ENCODE data around the gene C16orf54.
"Not testable (repeated sequence)": the region's sequence is repeated elsewhere in the genome, so short reads cannot be mapped to it uniquely, and the experiment has no call there.

Gene C16orf54

DNA sequence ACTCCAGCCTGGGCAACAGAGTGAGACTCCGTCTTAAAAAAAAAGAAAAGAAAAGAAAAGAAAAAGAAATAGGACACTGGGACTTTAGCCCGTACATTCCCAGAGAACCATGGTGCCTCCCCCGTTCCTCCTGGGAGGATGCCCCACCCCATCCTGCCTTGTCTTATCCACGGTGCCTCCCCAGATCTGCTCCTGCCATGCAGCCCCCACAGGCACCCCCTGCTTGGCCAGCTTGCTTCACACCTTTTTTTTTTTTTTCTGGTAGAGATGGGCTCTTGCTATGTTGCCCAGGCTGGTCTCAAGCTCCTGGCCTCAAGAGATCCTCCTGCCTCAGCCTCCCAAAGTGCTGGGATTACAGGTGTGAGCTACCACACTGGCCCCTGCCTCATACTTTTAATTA, 728 bp upstream of the C16orf54 start:
- H3K36me3 ChIP-seq (ENCODE audit: insufficient read depth, low read length); H3K4me3 ChIP-seq (ENCODE audit: low read length); H3K9ac ChIP-seq (ENCODE audit: low read depth, low read length); H3K9me3 ChIP-seq (replicated peaks; ENCODE audit: low read length); H3K4me1 ChIP-seq (ENCODE audit: control insufficient read depth, insufficient read depth, low read length); H3K4me2 ChIP-seq (ENCODE audit: low read length): not testable (repeated sequence)
- H3K27me3 ChIP-seq (ENCODE audit: control insufficient read depth, insufficient read depth, low read length) = peaks cover 20% of the 10 kb centered on the region

DNA sequence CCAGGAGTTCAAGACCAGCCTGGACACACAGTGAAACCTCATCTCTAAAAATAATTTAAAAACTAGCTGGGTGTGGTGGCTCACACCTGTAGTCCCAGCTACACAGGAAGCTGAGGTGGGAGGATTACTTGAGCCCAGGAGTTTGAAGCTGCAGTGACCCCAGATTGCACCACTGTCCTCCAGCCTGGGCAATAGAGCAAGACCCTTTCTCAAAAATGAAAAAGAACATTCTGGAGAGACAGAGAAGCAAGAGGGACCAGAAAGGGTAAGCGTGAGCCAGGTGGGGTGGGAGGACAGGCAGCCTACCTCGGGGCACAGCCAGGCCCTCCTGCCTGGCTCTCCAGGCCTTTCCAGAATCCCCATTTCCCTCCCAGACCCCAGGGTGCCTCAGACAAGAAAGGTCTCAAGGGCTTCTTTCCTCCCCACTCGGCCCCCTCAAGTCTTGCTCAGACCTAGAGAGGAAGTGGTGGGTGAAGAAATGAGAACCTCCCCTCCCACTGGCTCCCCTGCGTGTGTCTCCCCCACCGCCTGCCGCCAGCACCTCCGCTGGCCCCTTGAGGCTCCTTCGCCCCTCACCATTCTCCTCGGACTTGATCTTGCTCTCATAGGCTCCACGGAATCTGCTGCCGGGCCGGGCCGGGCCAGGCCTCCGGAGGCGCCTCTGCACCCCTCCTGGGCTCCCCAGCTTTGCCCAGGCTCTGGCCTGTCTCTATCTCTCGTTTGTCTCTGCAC, 503 bp downstream of the C16orf54 start:
- Histone ChIP-seq H3K27me3 (ENCODE audit: control insufficient read depth, insufficient read depth, low read length) (peaks cover 29% of the 10 kb centered on the region), H3K4me3 (ENCODE audit: low read length) (no peak overlapping the region), H3K4me1 (ENCODE audit: control insufficient read depth, insufficient read depth, low read length) (no peaks in the 10 kb centered on the region), H3K9me3 (replicated peaks; ENCODE audit: low read length) (no peaks in the 10 kb centered on the region), H3K36me3 (ENCODE audit: insufficient read depth, low read length) (no peaks in the 10 kb centered on the region), H3K9ac (ENCODE audit: low read depth, low read length) (no peak overlapping the region), H3K4me2 (ENCODE audit: low read length) (no peak overlapping the region)

DNA sequence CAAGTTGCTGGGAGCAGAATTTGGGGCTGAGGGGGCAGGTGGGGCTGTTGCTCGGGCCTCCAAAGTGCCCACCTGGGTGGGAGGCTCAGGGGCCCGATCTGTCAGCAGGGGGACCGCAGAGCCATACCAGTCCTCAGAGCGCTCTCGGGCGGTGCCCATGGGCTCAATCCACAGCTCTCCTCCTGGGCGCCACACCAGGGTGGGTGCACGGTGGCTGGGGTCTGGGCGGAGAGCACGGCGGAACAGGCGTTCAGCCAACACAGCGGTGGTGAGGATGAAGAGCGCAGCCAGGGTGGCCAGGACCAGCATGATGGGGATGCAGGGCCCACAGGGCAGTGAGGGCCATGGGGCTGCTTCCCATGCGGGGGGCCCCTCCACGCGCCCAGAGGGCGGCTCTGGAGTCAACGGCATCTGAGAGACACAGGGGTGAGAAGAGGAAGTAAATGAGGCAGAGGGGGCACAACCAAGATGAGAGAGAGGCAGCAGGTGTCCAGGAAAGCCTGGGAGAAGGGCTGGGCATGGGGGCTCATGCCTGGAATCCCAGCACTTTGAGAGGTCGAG, 1.2 kb downstream of the C16orf54 start:
- no peaks in the 10 kb centered on the region for H3K9me3 ChIP-seq (replicated peaks; ENCODE audit: low read length)
- peaks cover 35% of the 10 kb centered on the region for H3K27me3 ChIP-seq (ENCODE audit: control insufficient read depth, insufficient read depth, low read length)
- no peak overlapping the region for H3K4me3 ChIP-seq (ENCODE audit: low read length)
- no peaks in the 10 kb centered on the region for H3K4me1 ChIP-seq (ENCODE audit: control insufficient read depth, insufficient read depth, low read length)
- no peaks in the 10 kb centered on the region for H3K36me3 ChIP-seq (ENCODE audit: insufficient read depth, low read length)
- no peak overlapping the region for H3K9ac ChIP-seq (ENCODE audit: low read depth, low read length)
- no peak overlapping the region for H3K4me2 ChIP-seq (ENCODE audit: low read length)

DNA sequence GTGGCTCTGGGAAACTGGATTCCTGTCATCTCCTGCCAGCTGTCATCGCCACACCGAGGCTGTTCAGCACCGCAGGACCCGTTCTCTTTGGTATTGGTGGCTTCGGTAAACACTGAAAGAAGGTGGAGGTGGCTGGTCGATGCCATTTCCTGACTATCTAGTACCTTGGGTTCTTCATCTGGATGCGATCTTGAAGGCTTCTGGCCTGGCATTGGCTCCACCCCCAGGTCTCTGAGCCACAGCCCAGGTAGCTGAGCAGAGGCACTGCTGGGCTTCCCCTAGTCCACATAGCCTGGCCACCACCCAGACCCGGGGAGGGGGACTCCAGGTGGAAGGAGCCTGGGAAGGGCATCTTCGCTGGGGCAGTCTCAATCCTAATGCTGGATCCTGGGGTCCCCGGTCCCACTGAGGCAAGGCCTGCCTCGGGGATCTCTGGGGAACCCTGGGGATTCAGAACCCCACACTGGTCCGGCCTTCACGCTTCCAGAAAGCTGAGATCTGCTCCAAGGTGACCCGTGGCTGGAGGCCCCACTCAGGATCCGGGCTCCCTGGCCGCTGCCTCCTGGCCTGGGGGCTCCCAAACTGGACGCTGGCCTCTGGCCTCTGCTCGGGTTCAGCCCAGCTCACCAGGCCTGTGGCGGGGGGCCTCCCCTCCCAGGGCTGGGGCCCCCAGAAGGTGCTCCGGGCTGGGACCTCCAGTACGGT, 1.8 kb downstream of the C16orf54 start:
- Histone ChIP-seq H3K4me3 (ENCODE audit: low read length) (no peak overlapping the region), H3K4me2 (ENCODE audit: low read length) (no peak overlapping the region), H3K27me3 (ENCODE audit: control insufficient read depth, insufficient read depth, low read length) (peaks cover 38% of the 10 kb centered on the region), H3K4me1 (ENCODE audit: control insufficient read depth, insufficient read depth, low read length) (no peaks in the 10 kb centered on the region), H3K9ac (ENCODE audit: low read depth, low read length) (no peak overlapping the region), H3K9me3 (replicated peaks; ENCODE audit: low read length) (no peaks in the 10 kb centered on the region), H3K36me3 (ENCODE audit: insufficient read depth, low read length) (no peaks in the 10 kb centered on the region)

DNA sequence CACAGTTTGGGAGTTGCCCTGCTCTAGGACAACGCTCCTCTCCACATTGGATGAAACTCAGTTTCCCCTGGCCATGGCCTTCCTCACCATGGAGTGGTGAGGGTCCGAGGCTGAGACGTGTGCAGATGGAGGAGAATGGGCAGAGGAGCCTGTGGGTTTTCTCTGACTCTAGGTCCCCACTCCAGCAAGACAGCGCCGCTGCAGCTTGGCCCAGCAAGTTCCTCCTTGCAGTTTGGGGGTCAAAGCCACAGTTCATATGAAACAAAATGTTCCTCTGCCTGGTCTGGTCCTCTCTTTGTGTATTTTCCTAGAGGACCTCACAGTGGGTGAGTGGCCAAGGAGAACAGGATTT, 2.3 kb downstream of the C16orf54 start:
- no peak overlapping the region for H3K9ac ChIP-seq (ENCODE audit: low read depth, low read length)
- H3K4me1 ChIP-seq (ENCODE audit: control insufficient read depth, insufficient read depth, low read length) = no peaks in the 10 kb centered on the region
- H3K9me3 ChIP-seq (replicated peaks; ENCODE audit: low read length) = no peaks in the 10 kb centered on the region
- no peak overlapping the region for H3K4me2 ChIP-seq (ENCODE audit: low read length)
- no peak overlapping the region for H3K4me3 ChIP-seq (ENCODE audit: low read length)
- no peaks in the 10 kb centered on the region for H3K36me3 ChIP-seq (ENCODE audit: insufficient read depth, low read length)
- peaks cover 43% of the 10 kb centered on the region for H3K27me3 ChIP-seq (ENCODE audit: control insufficient read depth, insufficient read depth, low read length)

DNA sequence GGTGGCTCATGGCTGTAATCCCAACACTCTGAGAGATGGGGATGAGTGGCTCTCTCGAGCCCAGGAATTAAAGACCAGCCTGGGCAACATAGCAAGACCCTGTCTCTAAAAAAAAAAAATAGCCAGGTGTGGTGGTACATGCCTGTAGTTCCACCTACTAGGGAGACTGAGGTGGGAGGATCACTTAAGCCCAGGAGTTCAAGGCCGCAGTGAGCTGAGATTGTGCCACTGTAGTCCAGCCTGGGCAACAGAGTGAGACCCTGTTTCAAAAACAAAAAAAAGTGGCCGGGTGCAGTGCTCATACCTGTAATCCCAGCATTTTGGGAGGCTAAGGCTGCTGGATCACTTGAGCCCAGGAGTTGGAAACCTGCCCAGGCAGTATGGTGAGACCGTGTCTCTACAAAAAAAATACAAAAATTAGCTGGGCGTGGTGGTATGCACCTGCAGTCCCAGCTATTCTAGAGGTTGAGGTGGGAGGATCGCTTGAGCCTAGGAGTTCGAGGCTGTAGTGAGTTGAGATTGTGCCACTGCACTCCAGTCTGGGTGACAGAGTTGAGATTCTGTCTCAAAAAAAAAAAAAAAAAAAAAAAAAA, 3.0 kb downstream of the C16orf54 start:
- Histone ChIP-seq H3K4me1 (ENCODE audit: control insufficient read depth, insufficient read depth, low read length) (no peaks in the 10 kb centered on the region), H3K27me3 (ENCODE audit: control insufficient read depth, insufficient read depth, low read length) (peaks cover 50% of the 10 kb centered on the region), H3K9ac (ENCODE audit: low read depth, low read length) (no peak overlapping the region), H3K9me3 (replicated peaks; ENCODE audit: low read length) (no peaks in the 10 kb centered on the region), H3K4me3 (ENCODE audit: low read length) (no peak overlapping the region), H3K4me2 (ENCODE audit: low read length) (no peak overlapping the region), H3K36me3 (ENCODE audit: insufficient read depth, low read length) (no peaks in the 10 kb centered on the region)

DNA sequence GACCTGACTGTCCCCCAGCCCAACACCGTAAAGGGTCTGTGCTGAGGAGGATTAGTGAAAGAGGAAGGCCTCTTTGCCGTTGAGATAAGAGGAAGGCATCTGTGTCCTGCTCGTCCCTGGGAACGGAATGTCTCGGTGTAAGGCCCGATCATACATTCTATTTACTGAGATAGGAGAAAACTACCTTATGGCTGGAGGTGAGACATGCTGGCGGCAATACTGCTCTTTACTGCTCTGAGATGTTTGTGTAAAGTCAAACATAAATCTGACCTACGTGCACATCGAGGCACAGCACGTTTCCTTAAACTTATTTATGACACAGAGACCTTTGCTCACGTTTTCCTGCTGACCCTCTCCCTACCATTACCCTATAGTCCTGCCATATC, 5.2 kb downstream of the C16orf54 start:
- peaks cover 61% of the 10 kb centered on the region for H3K27me3 ChIP-seq (ENCODE audit: control insufficient read depth, insufficient read depth, low read length)
- H3K4me3 ChIP-seq (ENCODE audit: low read length); H3K4me2 ChIP-seq (ENCODE audit: low read length); H3K9ac ChIP-seq (ENCODE audit: low read depth, low read length); H3K9me3 ChIP-seq (replicated peaks; ENCODE audit: low read length); H3K36me3 ChIP-seq (ENCODE audit: insufficient read depth, low read length); H3K4me1 ChIP-seq (ENCODE audit: control insufficient read depth, insufficient read depth, low read length): not testable (repeated sequence)

DNA sequence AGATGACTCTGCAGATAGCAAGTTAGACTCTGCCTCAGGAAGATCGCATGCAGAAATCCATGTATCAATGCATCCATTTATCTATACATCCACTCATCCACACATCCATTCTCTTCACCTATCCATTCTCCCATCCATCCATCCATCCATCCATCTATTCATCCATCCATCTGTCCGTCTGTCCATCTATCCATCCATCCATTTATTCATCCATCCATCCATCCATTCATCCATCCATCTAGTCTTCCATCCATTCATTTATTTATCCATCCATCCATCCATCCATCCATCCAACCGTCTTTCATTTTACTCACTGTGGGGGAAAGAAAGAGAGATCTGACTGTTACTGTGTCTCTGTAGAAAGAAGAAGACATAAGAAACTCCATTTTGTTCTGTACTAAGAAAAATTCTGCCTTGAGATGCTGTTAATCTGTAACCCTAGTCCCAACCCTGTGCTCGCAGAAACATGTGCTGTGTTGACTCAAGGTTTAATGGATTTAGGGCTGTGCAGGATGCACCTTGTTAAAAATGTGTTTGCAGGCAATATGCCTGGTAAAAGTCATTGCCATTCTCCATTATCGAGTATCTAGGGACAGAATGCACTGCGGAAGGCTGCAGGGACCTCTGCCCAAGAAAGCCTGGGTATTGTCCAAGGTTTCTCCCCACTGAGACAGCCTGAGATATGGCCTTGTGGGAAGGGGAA, 5.7 kb downstream of the C16orf54 start:
- peaks cover 60% of the 10 kb centered on the region for H3K27me3 ChIP-seq (ENCODE audit: control insufficient read depth, insufficient read depth, low read length)

DNA sequence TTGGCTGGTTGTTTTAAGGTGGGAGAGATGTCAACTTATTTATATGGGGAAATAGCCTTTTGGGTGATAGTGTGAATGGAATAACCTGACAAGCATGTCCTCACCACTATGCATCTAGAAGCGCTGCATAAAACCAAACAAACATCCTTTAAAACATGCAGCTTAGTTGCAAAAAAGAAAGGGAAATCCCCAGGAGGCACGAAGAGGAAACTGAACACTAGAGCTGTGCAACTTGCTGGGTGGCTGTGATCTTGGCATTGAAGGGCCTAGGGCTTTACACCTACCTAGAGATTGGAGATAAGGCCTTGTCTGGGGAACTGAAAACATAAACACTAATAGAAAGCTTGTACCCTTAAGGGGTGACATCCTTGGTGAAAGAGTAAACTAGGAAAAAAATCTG, 7.3 kb downstream of the C16orf54 start:
- Histone ChIP-seq H3K9me3 (replicated peaks; ENCODE audit: low read length) (no peaks in the 10 kb centered on the region), H3K36me3 (ENCODE audit: insufficient read depth, low read length) (no peaks in the 10 kb centered on the region), H3K4me1 (ENCODE audit: control insufficient read depth, insufficient read depth, low read length) (no peaks in the 10 kb centered on the region), H3K4me2 (ENCODE audit: low read length) (no peak overlapping the region), H3K4me3 (ENCODE audit: low read length) (no peak overlapping the region), H3K27me3 (ENCODE audit: control insufficient read depth, insufficient read depth, low read length) (peaks cover 62% of the 10 kb centered on the region), H3K9ac (ENCODE audit: low read depth, low read length) (no peak overlapping the region)

More for the DNA sequence above, 5.7 kb downstream of the C16orf54 start:
- not testable (repeated sequence) for H3K4me2 ChIP-seq (ENCODE audit: low read length); H3K4me1 ChIP-seq (ENCODE audit: control insufficient read depth, insufficient read depth, low read length); H3K9me3 ChIP-seq (replicated peaks; ENCODE audit: low read length); H3K9ac ChIP-seq (ENCODE audit: low read depth, low read length); H3K4me3 ChIP-seq (ENCODE audit: low read length); H3K36me3 ChIP-seq (ENCODE audit: insufficient read depth, low read length)

DNA sequence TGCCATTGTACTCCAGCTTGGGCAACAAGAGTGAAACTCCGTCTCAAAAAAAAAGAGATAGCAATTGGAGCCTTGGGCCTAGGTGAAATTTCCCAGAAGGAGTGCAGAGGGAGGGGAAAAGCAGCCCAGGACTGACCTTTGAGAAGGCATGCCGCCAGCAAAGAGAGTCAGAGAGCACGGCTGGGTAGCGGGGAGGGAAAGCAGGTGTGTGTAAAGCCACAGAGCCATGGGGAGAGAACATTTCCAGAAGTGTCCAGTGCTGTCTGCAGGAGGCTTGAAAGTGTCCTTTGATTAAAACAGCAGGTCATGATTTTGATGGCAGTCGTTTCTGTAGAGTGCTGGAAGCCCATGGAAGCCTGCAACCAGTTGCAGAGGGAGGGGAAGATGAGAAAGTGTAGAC, 8.1 kb downstream of the C16orf54 start:
- Histone ChIP-seq H3K9me3 (replicated peaks; ENCODE audit: low read length) (no peaks in the 10 kb centered on the region), H3K27me3 (ENCODE audit: control insufficient read depth, insufficient read depth, low read length) (peaks cover 59% of the 10 kb centered on the region), H3K36me3 (ENCODE audit: insufficient read depth, low read length) (no peaks in the 10 kb centered on the region), H3K4me3 (ENCODE audit: low read length) (no peak overlapping the region), H3K9ac (ENCODE audit: low read depth, low read length) (no peak overlapping the region), H3K4me1 (ENCODE audit: control insufficient read depth, insufficient read depth, low read length) (no peaks in the 10 kb centered on the region), H3K4me2 (ENCODE audit: low read length) (no peak overlapping the region)

DNA sequence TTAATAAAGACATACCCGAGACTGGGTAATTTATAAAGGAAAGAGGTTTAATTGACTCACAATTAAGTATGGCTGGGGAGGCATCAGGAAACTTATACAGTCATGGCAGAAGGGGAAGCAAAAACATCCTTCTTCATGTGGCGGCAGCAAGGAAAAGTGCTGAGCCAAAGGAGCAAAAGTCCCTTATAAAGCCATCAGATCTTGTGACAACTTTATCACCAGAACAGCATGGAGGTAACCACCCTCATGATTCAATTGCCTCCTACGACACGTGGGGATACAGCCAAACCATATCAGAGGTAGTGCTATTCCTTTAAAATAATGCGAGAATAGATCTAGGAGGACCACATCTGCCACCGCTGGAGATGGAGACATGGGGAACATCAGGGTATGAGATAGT, 9.0 kb downstream of the C16orf54 start:
- Histone ChIP-seq H3K4me2 (ENCODE audit: low read length) (no peak overlapping the region), H3K36me3 (ENCODE audit: insufficient read depth, low read length) (no peaks in the 10 kb centered on the region), H3K27me3 (ENCODE audit: control insufficient read depth, insufficient read depth, low read length) (peaks cover 58% of the 10 kb centered on the region), H3K9me3 (replicated peaks; ENCODE audit: low read length) (no peaks in the 10 kb centered on the region), H3K9ac (ENCODE audit: low read depth, low read length) (no peak overlapping the region), H3K4me3 (ENCODE audit: low read length) (no peak overlapping the region), H3K4me1 (ENCODE audit: control insufficient read depth, insufficient read depth, low read length) (no peaks in the 10 kb centered on the region)

All from skeletal muscle satellite cell (primary cell).